Suprapubic skin (tissue), 4 donors: ENCODE results near the gene ZNF705A.
"Not testable (repeated sequence)": the region's sequence is repeated elsewhere in the genome, so short reads cannot be mapped to it uniquely, and the experiment has no call there.

Source experiments
- CTCF ChIP-seq, 2 donors: fragments of 200-600 bp in 1 of 2; fragments of 450-650 bp in 1 of 2; sonication (generic) in 1 of 2; IDR thresholded peaks; one replicate each; pipeline ENCODE4 v1.5.1; 2016 to 2019; ENCODE audit warnings: antibody characterized with exemption in 2 of 2, mild to moderate bottlenecking in 1 of 2, moderate library complexity in 1 of 2
- EP300 ChIP-seq: sonication (generic); formaldehyde crosslinking; IDR thresholded peaks from one replicate; pipeline ENCODE4 v1.6.1; 2017; ENCODE audit warnings: antibody characterized with exemption
- POLR2A ChIP-seq, 2 donors: fragments of 450-650 bp; IDR thresholded peaks; one replicate each; pipeline ENCODE4 v1.6.1; 2017; ENCODE audit warnings: antibody characterized with exemption in 2 of 2, mild to moderate bottlenecking in 2 of 2, moderate library complexity in 2 of 2
- POLR2AphosphoS5 ChIP-seq, 3 donors: sonication (generic); formaldehyde crosslinking; IDR thresholded peaks; one replicate each; pipeline ENCODE4 v1.6.1; 2017; ENCODE audit warnings: antibody characterized with exemption in 3 of 3

GRCh38 chr12:8133636-8134397 lies 23.0 kb upstream of the ZNF705A start:
- TF ChIP-seq CTCF (IDR thresholded peaks at IDR 0.05); POLR2A (IDR thresholded peaks at IDR 0.05); POLR2AphosphoS5 (IDR thresholded peaks at IDR 0.05); EP300: not testable (repeated sequence)
